ENCODE measurements around the gene DSCAML1.

Gene DSCAML1

DNA sequence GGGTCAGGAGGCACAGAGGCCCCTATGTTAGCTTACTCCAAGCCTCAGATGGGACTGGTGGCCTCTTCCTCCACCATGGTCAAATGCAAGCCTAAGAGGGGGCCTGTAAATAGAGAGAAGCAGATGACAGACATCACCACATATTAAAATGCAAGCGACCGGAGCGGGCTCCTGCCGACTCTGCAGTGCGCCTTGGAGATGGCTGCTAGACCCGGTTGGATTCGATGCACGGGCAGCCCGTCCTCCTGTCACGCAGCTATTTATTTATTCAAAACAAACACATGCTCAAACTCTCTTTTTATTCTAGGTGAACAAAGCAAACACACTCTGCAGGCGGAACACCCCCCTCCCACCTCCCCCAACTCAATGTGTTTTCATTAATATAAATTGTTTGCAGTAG lies 208.0 kb downstream of the DSCAML1 start (continued):
- TF ChIP-seq, protein P1, sequence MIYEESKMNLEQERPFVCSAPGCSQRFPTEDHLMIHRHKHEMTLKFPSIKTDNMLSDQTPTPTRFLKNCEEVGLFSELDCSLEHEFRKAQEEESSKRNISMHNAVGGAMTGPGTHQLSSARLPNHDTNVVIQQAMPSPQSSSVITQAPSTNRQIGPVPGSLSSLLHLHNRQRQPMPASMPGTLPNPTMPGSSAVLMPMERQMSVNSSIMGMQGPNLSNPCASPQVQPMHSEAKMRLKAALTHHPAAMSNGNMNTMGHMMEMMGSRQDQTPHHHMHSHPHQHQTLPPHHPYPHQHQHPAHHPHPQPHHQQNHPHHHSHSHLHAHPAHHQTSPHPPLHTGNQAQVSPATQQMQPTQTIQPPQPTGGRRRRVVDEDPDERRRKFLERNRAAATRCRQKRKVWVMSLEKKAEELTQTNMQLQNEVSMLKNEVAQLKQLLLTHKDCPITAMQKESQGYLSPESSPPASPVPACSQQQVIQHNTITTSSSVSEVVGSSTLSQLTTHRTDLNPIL (CRISPR knock-in tag; IDR thresholded peaks at IDR 0.05; ENCODE audit: low read depth), result no peak
- TF ChIP-seq CSDC2 (CRISPR knock-in tag; IDR thresholded peaks at IDR 0.05), result no peak
- no peak for TF ChIP-seq ARNTL (CRISPR knock-in tag; IDR thresholded peaks at IDR 0.05; ENCODE audit: borderline replicate concordance, low read depth)
- TF ChIP-seq OSR1 (CRISPR knock-in tag; IDR thresholded peaks at IDR 0.05), result no peak

DNA sequence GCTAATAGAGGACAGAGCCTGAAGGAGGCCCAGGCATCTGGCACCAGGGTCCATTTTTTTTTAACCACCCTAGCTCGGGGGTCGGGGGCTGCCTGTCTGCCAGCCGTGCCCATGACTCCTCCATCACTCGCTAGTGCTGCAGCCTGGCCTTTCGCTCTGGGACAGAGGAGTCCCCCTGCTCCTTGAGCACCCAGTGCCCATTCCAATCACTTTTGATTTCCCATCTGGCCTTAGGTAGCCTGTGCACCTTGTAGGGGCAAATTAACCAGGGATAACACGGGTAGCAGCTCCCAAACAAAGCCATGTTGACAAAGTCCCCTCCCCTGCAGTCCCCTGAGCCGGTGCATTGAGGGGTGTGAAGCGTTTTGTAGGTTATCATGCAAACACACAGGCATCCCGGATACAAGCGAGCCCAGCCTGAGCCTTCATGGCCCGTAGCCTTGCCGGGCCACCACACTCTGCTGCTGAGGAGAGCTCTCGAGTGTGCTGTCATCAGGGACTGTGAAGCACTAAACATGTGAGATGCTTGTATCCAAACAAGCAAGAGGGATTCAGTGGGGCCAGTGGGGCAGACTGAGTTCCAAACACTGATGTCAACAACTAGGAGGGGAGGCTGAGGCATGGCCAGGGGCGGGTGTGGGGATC lies 208.7 kb downstream of the DSCAML1 start:
- ATAC-seq, result no peak
- TF ChIP-seq ZNF70 (CRISPR knock-in tag; IDR thresholded peaks at IDR 0.05) (no peak), ZC3H10 (CRISPR knock-in tag; IDR thresholded peaks at IDR 0.05) (no peak), ZNF565 (CRISPR knock-in tag; conservative IDR thresholded peaks at IDR 0.05; ENCODE audit: low read depth) (no peak), RARB (CRISPR knock-in tag; IDR thresholded peaks at IDR 0.05) (no peak)
- TF ChIP-seq, protein P2, sequence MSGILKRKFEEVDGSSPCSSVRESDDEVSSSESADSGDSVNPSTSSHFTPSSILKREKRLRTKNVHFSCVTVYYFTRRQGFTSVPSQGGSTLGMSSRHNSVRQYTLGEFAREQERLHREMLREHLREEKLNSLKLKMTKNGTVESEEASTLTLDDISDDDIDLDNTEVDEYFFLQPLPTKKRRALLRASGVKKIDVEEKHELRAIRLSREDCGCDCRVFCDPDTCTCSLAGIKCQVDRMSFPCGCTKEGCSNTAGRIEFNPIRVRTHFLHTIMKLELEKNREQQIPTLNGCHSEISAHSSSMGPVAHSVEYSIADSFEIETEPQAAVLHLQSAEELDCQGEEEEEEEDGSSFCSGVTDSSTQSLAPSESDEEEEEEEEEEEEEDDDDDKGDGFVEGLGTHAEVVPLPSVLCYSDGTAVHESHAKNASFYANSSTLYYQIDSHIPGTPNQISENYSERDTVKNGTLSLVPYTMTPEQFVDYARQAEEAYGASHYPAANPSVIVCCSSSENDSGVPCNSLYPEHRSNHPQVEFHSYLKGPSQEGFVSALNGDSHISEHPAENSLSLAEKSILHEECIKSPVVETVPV (CRISPR knock-in tag; IDR thresholded peaks at IDR 0.05), result no peak
- TF ChIP-seq, protein P3, sequence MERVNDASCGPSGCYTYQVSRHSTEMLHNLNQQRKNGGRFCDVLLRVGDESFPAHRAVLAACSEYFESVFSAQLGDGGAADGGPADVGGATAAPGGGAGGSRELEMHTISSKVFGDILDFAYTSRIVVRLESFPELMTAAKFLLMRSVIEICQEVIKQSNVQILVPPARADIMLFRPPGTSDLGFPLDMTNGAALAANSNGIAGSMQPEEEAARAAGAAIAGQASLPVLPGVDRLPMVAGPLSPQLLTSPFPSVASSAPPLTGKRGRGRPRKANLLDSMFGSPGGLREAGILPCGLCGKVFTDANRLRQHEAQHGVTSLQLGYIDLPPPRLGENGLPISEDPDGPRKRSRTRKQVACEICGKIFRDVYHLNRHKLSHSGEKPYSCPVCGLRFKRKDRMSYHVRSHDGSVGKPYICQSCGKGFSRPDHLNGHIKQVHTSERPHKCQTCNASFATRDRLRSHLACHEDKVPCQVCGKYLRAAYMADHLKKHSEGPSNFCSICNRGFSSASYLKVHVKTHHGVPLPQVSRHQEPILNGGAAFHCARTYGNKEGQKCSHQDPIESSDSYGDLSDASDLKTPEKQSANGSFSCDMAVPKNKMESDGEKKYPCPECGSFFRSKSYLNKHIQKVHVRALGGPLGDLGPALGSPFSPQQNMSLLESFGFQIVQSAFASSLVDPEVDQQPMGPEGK (CRISPR knock-in tag; IDR thresholded peaks at IDR 0.05; ENCODE audit: borderline replicate concordance), result no peak

DNA sequence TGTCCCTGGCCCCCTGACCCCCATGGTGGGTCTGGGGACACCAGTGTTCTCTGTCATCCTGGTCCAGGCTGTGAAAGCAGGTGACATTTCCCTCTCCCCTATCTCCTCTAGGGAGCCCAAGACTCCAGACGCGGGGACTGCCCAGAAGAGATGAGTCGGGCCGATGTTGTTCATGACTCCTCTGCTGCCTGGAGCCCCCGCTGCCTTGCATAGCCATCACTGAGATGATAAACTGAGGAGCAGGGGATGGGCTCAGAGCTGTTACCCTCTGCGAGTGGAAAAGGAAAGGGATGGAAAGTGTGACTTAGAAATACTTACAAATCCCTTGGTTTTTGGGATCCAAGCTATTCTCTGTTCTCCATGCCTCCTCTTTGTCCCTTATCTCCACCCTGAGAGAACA lies 209.6 kb downstream of the DSCAML1 start:
- TF ChIP-seq CSDC2 (CRISPR knock-in tag; IDR thresholded peaks at IDR 0.05) (no peak), ARNTL (CRISPR knock-in tag; IDR thresholded peaks at IDR 0.05; ENCODE audit: borderline replicate concordance, low read depth) (no peak), ZNF8 (CRISPR knock-in tag; IDR thresholded peaks at IDR 0.05) (no peak), ZNF565 (CRISPR knock-in tag; conservative IDR thresholded peaks at IDR 0.05; ENCODE audit: low read depth) (no peak), BACH2 (CRISPR knock-in tag; IDR thresholded peaks at IDR 0.05; ENCODE audit: borderline replicate concordance) (no peak), ZNF70 (CRISPR knock-in tag; IDR thresholded peaks at IDR 0.05) (no peak), ZFP3 (CRISPR knock-in tag; IDR thresholded peaks at IDR 0.05) (no peak), TCF4 (CRISPR knock-in tag; IDR thresholded peaks at IDR 0.05; ENCODE audit: borderline replicate concordance) (no peak), ZC3H10 (CRISPR knock-in tag; IDR thresholded peaks at IDR 0.05) (no peak), RARB (CRISPR knock-in tag; IDR thresholded peaks at IDR 0.05) (no peak), PPARA (CRISPR knock-in tag; IDR thresholded peaks at IDR 0.05; ENCODE audit: borderline replicate concordance) (no peak)
- TF ChIP-seq, protein P1 (CRISPR knock-in tag; IDR thresholded peaks at IDR 0.05; ENCODE audit: low read depth), result no peak
- TF ChIP-seq, protein P4, sequence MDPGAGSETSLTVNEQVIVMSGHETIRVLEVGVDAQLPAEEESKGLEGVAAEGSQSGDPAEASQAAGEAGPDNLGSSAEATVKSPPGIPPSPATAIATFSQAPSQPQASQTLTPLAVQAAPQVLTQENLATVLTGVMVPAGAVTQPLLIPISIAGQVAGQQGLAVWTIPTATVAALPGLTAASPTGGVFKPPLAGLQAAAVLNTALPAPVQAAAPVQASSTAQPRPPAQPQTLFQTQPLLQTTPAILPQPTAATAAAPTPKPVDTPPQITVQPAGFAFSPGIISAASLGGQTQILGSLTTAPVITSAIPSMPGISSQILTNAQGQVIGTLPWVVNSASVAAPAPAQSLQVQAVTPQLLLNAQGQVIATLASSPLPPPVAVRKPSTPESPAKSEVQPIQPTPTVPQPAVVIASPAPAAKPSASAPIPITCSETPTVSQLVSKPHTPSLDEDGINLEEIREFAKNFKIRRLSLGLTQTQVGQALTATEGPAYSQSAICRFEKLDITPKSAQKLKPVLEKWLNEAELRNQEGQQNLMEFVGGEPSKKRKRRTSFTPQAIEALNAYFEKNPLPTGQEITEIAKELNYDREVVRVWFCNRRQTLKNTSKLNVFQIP (CRISPR knock-in tag; IDR thresholded peaks at IDR 0.05; ENCODE audit: borderline replicate concordance, low read depth), result no peak
- TF ChIP-seq, protein P3 (CRISPR knock-in tag; IDR thresholded peaks at IDR 0.05; ENCODE audit: borderline replicate concordance), result no peak
- TF ChIP-seq, protein P5, sequence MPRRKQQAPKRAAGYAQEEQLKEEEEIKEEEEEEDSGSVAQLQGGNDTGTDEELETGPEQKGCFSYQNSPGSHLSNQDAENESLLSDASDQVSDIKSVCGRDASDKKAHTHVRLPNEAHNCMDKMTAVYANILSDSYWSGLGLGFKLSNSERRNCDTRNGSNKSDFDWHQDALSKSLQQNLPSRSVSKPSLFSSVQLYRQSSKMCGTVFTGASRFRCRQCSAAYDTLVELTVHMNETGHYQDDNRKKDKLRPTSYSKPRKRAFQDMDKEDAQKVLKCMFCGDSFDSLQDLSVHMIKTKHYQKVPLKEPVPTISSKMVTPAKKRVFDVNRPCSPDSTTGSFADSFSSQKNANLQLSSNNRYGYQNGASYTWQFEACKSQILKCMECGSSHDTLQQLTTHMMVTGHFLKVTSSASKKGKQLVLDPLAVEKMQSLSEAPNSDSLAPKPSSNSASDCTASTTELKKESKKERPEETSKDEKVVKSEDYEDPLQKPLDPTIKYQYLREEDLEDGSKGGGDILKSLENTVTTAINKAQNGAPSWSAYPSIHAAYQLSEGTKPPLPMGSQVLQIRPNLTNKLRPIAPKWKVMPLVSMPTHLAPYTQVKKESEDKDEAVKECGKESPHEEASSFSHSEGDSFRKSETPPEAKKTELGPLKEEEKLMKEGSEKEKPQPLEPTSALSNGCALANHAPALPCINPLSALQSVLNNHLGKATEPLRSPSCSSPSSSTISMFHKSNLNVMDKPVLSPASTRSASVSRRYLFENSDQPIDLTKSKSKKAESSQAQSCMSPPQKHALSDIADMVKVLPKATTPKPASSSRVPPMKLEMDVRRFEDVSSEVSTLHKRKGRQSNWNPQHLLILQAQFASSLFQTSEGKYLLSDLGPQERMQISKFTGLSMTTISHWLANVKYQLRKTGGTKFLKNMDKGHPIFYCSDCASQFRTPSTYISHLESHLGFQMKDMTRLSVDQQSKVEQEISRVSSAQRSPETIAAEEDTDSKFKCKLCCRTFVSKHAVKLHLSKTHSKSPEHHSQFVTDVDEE (CRISPR knock-in tag; IDR thresholded peaks at IDR 0.05), result no peak
- TF ChIP-seq, protein P2 (CRISPR knock-in tag; IDR thresholded peaks at IDR 0.05), result no peak
- ATAC-seq, result no peak

All from SK-N-SH treated with all-trans-retinoic acid at 6 μM for 48 hours (cell line).